NCI-H187 (cell line): Measurements from ENCODE around the gene DBP.
A peak's percentile ranks its signal among the peaks of the same experiment; 100 is the strongest.
"Not testable (repeated sequence)": the region's sequence is repeated elsewhere in the genome, so short reads cannot be mapped to it uniquely, and the experiment has no call there.

Source experiments
- DNase-seq, 2 experiments: peaks; one replicate each; lab custom pipeline; 2025; lab: John Stamatoyannopoulos, UW

Gene DBP

DNA sequence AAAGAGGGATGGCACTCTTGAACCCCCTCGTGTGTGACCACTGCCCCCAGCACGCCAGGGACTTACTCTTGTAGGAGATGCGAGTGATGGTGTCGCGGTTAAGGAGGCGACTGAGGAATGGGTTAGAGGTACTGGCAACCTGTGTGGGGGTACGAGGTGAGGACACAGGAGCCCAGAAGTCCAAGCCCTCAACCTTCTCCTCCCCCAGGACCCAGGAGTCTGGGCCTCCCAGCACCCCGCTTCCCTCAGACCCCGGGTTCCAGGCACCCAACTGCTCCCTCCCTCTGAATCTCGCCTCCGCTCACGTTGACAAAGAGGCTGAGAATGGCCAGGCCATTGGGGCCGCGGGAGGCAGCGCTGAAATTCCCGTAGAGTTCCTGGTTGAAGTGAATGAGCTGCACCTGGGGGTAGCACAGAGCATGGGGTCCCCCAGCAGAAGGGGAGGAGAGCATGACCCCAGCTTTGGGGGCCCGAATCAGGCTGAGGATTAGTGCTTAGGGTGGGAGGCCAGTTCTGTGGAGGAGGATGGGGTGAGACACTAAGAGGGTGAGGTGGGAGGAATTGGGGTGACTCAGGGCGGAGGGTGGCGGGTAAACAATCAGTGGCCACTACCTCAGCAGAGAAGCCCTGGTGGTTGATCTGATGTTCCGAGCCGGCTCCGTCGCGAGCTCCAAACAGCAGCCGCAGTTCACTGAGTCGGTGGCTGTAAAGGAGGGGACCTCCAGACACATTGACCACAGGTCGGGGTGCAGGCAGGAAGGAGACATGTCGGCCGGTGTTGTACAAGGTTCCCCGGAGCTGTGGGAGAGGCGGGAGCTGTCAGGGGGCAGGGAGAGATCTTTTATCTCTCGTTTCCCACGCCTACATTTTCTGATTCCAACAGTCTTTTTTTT, 2.5 kb upstream of the DBP start:
- DNase-seq, result no peak

DNA sequence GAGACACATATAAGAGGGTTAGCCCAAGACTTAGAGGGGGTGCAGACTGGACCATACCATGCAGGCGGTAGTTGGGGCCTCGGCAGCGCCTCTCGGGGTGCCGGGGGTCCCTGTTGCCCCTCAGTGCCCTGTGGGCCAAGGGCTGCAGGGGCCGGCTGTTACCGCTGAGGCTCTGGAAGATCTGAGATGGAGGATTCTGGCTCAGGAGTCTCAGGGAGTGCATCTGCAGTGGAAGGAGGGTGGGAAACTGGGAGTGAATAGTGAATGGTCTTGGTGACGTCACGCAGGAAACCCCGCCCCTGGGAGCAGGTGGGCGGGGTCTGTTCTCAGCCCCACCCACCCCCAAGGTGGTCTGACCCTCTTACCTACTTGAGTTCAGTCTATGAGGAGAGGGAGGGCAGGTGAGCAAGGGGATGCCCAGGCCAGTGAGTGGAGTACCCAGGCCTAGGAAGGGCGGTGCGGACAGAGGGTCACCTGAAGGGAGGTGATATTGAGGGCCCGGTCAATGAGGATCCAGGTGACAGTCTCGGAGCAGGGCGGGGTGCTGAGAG, 1.7 kb upstream of the DBP start:
- DNase-seq, result no peak

DNA sequence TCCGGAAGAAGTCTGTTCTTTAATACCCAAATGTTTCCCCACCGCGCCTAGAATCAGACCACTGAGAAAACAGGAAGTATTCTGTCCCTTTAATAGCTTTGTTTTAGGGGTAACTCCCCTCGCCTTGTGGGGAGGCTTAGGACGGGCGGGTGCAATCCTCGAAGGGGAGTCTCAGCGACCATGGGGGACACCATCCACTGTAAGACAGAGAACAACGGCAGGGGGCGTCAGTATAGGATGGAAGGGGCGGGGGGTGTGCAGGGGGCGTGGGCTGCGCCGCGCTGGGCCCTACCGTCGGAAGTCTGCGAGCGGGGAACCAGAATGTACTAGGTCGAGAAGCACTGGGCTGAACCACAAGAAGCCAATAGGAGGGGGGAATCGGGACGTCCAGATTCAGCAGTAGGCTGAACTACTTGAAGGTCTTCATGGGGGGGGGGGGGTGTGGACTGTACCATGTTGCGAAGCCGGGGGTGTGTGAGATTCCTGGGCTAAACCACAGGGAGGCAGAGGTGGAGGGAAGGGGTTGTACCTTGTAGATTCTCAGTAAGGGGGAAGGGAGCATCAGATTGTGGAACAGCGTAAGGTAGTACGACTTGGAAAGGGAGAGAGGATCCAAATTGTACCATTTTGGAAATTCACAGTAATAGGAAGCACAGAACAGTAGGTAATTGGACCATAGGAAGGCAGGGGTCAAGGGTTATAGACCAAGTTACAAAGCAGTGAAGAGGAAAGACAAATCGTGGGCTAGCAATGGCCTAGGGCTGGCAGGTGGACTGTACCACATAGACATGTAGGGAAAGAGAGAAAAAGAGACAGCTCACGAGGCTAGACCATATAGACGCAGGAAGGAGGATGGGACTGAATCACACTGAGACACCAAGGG, 1.0 kb upstream of the DBP start:
- peak; percentile 87 to 88 for DNase-seq

DNA sequence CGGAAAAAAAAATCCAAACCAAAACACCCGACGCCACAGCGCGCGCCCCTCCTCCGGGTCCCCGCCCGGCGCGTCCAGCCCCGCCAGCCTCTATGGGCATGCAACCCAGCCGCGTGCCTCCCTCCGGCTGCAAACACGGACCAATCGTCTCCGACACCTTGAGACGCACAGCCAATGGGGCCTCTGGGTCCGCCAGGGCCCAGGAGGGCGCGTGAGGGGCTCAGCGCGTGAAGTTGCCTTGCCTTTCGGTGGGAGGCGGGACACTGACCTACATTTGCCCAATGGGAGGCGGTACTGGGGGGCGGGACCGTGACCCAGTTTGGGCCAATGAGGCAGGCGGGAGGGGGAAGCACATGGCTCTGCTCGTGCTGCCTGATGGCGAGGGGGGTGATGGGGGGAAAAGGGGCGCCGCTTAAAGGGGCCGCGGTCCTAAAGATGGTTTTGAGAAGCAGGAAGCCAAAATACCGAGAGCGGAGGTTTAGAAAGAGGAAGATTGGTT, 319 bp upstream of the DBP start:
- peak; percentile 98 to 100 for DNase-seq

DNA sequence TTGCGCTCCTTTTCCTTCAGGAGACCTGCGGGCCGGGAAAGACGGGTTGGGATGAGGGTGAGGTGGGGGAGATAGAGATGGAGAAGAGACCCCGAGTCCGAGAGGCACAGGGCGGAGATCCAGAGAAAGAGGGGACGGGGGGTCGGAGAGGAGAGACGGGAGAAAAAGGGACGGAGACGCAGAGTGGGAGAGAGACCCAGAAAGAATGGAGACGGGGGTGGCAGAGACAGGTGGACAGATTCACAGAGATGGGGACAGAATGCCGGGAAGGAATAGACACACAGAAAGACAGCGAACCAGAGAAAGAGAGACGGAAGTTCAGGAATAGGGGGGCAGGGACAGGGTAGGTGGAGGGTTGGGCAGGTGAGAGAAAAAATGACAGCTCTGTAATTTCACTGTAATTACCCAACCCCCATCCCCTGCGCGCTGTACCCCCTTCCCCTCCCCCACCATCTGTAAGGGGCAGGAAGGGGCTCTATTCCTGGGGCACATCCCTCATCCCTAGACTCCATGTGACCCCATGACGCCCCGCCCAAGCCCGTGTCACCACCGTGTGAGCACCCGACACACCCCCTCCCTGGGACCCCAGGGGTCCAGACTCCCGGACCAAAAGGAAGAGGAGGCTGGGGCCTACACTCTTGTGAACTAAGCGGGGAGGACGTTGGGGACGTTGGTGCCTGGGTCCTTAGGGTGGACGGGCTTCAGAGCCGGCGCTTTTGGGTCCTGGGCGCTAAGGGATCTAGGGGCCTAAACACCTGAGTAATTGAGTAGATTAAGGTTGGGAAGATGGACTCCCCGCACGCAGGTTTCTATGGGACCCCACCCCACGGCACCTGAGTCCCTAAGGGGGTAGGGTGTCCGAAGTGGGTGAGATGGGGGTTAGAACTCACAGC, 967 bp downstream of the DBP start:
- DNase-seq, result no peak

DNA sequence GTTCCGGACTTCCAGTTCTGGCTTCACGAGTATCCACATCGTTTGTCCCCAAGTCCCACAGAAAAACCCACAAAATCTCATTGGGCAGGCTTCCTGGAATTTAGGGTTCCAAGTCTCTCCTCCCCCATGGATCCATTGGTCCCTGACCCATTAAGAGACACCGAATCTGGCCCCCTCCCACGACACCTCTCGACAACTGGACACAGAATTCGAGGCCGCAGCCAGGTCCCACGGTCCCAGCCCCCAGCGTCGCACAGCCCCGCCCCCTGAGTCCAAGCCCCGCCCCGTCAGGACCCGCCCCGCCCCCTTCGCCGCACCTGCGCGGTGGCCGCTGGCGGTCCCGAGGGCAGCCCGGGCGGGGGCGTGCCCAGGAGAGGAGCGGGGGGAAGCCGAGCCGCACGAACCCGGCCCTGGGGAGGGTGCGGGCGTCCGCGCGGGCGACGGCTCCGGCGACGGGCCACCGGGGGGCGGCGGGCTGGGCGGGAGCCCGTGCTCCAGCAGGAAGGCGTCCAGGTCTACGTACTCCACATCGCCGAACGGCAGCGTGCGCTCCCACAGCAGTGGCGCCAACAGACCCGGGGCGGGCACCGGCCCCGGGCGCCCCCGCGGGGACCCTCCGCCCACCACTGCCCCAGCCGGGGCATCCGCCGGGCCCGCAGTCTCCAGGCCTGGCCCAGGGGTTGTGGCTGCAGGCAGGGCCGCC, 1.8 kb downstream of the DBP start:
- peak; percentile 77 to 81 for DNase-seq

DNA sequence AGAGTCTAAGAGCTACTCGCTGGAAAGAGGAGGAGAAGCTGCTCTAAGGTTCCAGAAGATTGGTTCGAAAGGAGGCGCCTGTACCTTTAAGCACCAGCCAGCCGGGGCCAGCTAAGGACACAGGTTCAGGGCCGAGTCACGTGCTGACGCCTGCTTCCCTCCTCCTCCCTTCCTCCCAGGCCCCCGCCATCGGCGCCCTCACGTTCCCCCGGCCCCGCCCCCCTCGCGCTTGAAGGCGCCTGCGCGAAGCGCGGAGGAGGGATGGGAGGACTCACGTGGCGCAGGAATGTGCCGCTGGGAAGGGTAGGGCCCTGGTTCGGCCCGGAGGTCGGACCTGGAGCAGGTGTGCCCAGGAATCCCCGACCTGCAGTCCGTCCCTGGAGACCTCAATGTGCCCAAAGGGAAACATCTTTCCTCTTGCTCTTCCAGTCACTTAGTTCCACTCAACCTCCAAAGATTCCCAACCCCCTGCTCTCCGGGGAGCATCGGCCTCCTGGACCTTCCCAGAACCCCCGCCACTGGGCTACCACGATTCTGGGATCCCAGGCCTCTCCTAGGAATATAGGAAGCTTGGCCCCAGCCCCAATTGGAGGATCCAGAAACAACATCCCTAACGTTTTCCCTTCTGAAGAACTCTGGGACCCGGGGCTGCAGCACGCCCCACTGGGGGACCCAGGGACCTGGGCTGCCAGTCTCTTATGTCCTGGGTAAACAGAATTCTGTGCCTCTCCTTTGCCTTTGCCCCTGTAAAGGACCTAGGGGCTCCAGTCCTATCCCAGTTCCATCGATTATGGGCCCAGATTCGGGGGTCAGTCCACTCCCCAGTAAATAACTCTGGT, 2.5 kb downstream of the DBP start:
- peak; percentile 92 to 99 for DNase-seq

DNA sequence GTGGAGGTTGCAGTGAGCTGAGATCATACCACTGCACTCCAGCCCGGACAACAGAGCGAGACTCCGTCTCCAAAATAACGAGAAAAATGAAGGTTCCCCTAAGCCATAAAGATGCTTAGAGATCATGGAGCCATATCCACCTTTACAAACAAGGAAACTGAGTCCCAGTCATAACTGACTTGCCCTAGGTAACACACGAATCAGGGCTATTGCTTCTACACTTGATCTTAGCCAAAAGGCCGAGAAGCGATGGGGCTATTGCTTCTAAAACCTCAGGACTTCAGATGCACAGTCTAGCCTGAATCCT, 3.2 kb downstream of the DBP start:
- no peak for DNase-seq

DNA sequence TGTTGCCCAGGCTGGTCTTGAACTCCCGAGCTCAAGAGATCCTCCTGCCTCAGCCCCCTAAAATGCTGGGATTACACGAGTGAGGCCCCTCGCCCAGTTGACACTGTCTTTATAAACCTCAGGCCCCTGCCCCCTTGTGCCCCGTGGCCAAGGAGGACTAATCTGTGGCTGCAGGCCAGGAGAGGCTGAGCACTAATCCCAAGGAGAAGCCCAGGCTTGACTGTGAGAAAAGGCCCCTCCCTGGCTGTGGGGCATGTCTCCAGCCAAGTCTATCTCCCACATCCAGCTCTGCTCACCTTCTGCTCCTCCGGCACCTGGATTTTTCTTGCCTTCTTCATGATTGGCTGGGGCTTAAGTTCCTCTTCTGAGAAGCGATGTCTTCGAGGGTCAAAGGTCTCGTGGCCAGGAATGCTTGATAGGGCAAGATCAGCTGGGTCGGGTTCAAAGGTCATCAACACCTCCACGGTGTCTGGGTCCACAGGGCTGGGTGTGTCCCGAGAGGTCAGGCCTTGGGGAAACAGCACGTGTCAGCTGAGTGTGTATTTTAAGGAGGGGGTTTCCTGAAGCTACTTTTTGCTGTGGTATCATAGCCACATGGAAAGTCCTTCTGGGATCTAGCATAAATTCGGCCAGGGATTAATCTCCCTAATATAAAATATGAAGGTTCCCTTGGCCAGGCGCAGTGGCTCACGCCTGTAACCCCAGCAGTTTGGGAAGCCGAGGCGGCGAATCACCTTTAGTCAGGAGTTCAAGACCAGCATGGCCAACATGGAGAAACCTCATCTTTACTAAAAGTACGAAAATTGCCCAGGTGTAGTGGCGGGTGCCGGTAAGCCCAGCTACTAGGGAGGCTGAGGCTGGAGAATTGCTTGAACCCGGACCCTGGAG, 3.8 kb downstream of the DBP start:
- DNase-seq, result no peak

DNA sequence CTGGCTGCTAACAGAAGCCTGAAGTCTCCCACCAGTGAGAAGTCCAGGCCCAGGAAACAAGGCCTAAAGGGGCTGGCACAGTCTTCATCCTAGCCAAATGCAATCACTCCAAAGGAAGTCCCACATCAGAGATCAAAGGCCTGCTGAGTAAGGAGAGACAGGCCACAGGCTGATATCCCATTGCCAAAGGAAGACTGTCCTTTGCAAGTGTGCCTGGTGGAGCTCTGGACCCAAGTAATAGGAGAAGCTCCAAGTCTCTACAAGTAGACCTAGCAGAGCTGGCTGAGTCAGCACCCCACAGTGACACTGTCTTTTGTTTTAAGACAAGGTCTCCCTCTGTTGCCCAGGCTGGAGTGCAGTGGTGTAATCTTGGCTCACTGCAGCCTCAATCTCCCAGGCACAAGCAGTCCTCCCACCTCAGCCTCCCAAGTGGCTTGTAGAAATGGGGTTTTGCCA, 4.5 kb downstream of the DBP start:
- DNase-seq, result no peak

DNA sequence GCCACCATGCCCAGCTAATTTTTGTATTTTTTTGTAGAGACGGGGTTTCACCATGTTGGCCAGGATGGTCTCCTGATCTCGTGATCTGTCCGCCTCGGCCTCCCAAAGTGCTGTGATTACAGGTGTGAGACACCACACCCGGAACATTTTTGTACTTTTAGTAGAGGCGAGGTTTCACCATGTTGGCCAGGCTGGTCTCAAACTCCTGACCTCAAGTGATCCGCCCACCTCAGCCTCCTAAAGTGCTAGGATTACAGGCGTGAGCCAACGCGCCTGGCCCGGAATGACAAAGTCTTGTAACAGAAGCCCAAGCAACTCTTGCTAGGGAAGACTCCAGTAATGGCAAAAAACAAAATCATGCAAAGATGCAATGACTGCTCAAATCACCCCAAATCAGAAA, 4.9 kb downstream of the DBP start:
- DNase-seq, result not testable (repeated sequence)

DNA sequence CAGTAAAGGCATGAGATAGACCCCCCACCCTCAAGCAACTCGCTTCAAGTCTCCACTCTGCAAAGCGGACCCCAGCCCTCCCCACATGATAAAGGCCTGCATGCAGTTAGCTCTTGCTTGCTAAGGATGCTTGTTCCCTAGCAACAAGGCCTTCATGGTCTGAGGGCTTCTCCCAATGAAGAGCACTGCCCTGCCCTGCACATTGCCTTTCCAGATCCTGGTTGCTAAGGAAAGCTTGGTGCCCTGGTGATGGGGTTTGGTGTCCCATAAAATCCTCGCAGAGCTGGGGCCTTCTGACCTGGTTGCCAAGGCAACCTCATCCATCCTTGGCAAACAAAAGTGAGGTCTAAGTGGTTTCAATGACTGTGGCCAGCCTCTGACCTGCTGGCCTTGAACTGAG, 6.0 kb downstream of the DBP start:
- no peak for DNase-seq

DNA sequence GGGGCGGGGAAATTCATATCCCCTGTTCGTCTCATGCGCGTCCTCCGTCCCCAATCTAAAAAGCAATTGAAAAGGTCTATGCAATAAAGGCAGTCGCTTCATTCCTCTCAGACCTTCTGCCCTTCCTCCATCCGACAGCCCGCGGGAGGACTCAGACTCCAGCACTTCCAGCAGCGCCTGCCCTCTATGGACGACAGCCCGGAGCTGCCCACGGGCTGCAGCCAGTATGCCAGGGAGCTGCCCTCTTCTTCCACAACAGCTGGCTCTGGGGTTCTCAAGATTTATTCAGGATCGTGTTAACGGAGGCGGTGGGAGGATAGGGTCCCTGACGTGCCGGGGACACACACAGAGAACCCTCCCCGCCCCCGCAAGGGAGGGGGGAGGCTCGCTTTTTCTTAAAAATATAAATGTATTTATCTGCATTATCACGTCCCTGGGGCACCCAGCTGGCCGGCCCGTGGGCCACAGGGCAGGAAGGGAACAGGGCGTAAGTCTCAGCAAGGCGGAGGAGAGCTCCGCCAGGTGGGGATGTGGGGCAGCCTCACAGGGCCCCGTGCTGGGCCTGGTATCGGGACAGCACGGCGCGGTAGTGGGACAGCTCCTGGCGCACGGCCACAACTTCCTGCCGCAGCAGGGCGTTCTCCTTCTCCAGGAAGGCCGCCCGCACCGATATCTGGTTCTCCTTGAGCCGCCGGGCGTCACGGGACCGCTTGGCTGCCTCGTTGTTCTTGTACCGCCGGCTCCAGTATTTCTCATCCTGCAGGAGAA, 6.7 kb downstream of the DBP start:
- DNase-seq, result no peak

DNA sequence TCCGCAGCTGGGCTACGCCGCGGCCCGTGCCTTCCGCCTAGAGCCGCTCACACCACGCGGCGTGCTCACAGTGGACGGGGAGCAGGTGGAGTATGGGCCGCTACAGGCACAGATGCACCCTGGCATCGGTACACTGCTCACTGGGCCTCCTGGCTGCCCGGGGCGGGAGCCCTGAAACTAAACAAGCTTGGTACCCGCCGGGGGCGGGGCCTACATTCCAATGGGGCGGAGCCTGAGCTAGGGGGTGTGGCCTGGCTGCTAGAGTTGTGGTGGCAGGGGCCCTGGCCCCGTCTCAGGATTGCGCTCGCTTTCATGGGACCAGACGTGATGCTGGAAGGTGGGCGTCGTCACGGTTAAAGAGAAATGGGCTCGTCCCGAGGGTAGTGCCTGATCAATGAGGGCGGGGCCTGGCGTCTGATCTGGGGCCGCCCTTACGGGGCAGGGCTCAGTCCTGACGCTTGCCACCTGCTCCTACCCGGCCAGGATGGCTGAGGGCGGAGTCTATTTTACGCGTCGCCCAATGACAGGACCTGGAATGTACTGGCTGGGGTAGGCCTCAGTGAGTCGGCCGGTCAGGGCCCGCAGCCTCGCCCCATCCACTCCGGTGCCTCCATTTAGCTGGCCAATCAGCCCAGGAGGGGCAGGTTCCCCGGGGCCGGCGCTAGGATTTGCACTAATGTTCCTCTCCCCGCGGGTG, 7.4 kb downstream of the DBP start:
- DNase-seq, result peak; percentile 81 to 87

DNA sequence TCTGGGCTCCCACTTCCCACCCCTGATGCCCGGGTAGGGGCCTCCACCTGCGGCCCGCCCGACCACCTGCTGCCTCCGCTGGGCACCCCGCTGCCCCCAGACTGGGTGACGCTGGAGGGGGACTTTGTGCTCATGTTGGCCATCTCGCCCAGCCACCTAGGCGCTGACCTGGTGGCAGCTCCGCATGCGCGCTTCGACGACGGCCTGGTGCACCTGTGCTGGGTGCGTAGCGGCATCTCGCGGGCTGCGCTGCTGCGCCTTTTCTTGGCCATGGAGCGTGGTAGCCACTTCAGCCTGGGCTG, 7.9 kb downstream of the DBP start:
- DNase-seq, result no peak

DNA sequence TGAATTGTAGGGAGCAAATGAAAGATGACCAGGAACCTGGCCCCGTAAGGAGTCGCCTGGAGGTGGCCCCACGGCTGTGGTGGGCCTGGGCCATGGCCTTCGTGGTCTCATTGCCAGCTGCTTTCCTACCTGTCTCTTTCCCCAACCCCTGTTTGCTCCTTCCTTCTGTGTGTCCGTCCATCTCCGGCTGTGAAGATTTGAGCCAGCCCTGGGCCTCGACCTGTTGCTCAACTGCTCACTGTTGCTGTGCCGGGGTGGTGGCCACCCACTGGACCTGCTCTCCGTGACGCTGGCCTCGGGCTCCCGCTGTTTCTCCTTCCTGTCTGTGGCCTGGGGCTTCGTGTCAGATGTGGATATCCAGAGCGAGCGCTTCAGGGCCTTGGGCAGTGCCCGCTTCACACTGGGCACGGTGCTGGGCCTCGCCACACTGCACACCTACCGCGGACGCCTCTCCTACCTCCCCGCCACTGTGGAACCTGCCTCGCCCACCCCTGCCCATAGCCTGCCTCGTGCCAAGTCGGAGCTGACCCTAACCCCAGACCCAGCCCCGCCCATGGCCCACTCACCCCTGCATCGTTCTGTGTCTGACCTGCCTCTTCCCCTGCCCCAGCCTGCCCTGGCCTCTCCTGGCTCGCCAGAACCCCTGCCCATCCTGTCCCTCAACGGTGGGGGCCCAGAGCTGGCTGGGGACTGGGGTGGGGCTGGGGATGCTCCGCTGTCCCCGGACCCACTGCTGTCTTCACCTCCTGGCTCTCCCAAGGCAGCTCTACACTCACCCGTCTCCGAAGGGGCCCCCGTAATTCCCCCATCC, 8.5 kb downstream of the DBP start:
- DNase-seq, result no peak

DNA sequence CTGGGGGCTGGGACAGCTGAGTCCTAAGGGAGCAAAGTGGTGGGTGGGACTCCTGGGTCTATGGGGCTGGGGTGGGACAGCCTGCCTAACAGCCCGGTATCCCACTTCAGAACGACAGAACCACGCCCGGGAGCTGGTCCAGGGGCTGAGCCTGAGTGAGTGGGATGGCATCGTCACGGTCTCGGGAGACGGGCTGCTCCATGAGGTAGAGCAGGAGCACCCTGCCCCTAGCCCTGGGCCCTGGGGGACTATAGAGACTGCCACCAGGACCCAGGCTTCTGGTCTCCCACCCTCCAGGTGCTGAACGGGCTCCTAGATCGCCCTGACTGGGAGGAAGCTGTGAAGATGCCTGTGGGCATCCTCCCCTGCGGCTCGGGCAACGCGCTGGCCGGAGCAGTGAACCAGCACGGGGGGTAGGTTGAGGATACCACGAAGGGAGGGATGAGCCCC, 9.3 kb downstream of the DBP start:
- DNase-seq, result no peak
